H9 (cell line): Measurements from ENCODE around the gene ZNF280C. TPM values are rescaled to one million over a fixed set of nuclear protein-coding genes. Genes with fewer than 3 reads are reported as not detected.

ENCODE experiments used
- DNase-seq: peaks from one replicate; pipeline ENCODE4 v3.0.0-alpha.2; 2017
- H2AFZ ChIP-seq: one replicate; pipeline ENCODE4 v1.6.1; 2013; ENCODE audit warnings: mild to moderate bottlenecking, low read length, control low read depth, moderate library complexity
- H2AK5ac ChIP-seq: 2 replicates; pipeline ENCODE4 v1.6.1; 2013; ENCODE audit warnings: low read length, control low read depth, mixed read lengths; ENCODE audit not compliant: insufficient read length
- H2BK120ac ChIP-seq: one replicate; pipeline ENCODE4 v1.6.1; 2013; ENCODE audit warnings: low read depth, mild to moderate bottlenecking, low read length, control low read depth, inconsistent platforms; ENCODE audit not compliant: poor library complexity, severe bottlenecking
- H2BK12ac ChIP-seq: 2 replicates; pipeline ENCODE4 v1.6.1; 2013; ENCODE audit warnings: low read length, control low read depth, mixed read lengths, low read depth; ENCODE audit not compliant: insufficient read length
- H2BK15ac ChIP-seq: 2 replicates; pipeline ENCODE4 v1.6.1; 2013; ENCODE audit warnings: low read depth, low read length, control low read depth
- H2BK20ac ChIP-seq: one replicate; pipeline ENCODE4 v1.6.1; 2013; ENCODE audit warnings: low read depth, mild to moderate bottlenecking, low read length, control low read depth, inconsistent platforms; ENCODE audit not compliant: poor library complexity, severe bottlenecking
- H2BK5ac ChIP-seq: 2 replicates; pipeline ENCODE4 v1.6.1; 2013; ENCODE audit warnings: low read length, control low read depth, mixed read lengths; ENCODE audit not compliant: insufficient read length
- H3K14ac ChIP-seq: 2 replicates; pipeline ENCODE4 v1.6.1; 2013; ENCODE audit warnings: low read length, control low read depth; ENCODE audit not compliant: insufficient read depth
- H3K18ac ChIP-seq: 2 replicates; pipeline ENCODE4 v1.6.1; 2013; ENCODE audit warnings: low read depth, mild to moderate bottlenecking, mixed read lengths, low read length, control low read depth; ENCODE audit not compliant: insufficient read length
- H3K23ac ChIP-seq: 2 replicates; pipeline ENCODE4 v1.6.1; 2013; ENCODE audit warnings: low read length, control low read depth, mixed read lengths, low read depth; ENCODE audit not compliant: insufficient read length
- H3K23me2 ChIP-seq: 2 replicates; pipeline ENCODE4 v1.6.1; 2013; ENCODE audit warnings: low read depth, mild to moderate bottlenecking, mixed read lengths, low read length, control low read depth; ENCODE audit not compliant: insufficient read length, poor library complexity, severe bottlenecking
- H3K27ac ChIP-seq: 2 replicates; pipeline ENCODE4 v1.5.1; 2013; ENCODE audit warnings: low read length, control low read depth, mixed read lengths, low read depth; ENCODE audit not compliant: insufficient read length
- H3K27me3 ChIP-seq: 2 replicates; pipeline ENCODE4 v1.6.1; 2013; ENCODE audit warnings: low read length, control low read depth, inconsistent platforms; ENCODE audit not compliant: insufficient read depth
- H3K4ac ChIP-seq: 2 replicates; pipeline ENCODE4 v1.6.1; 2013; ENCODE audit warnings: low read depth, mild to moderate bottlenecking, control low read depth, inconsistent platforms, low read length, moderate library complexity
- H3K4me1 ChIP-seq: 2 replicates; pipeline ENCODE4 v1.6.1; 2013; ENCODE audit warnings: low read length, control low read depth, inconsistent platforms; ENCODE audit not compliant: insufficient read depth
- H3K4me2 ChIP-seq: 2 replicates; pipeline ENCODE4 v1.6.1; 2013; ENCODE audit warnings: low read length, control low read depth, mixed read lengths; ENCODE audit not compliant: insufficient read length, insufficient read depth
- H3K56ac ChIP-seq: 2 replicates; pipeline ENCODE4 v1.6.1; 2013; ENCODE audit warnings: low read depth, mild to moderate bottlenecking, mixed read lengths, low read length, control low read depth; ENCODE audit not compliant: insufficient read length
- H3K79me1 ChIP-seq: 2 replicates; pipeline ENCODE4 v1.6.1; 2013; ENCODE audit warnings: low read depth, mild to moderate bottlenecking, moderate library complexity, low read length, control low read depth, inconsistent platforms; ENCODE audit not compliant: insufficient read depth, poor library complexity, severe bottlenecking
- H3K79me2 ChIP-seq: 2 replicates; pipeline ENCODE4 v1.6.1; 2013; ENCODE audit warnings: low read length, control low read depth, inconsistent platforms; ENCODE audit not compliant: insufficient read depth
- H3K9ac ChIP-seq: 2 replicates; pipeline ENCODE4 v1.6.1; 2013; ENCODE audit warnings: low read length, control low read depth, mixed read lengths; ENCODE audit not compliant: insufficient read length; ENCODE audit errors: extremely low read depth
- H3K9me3 ChIP-seq: one replicate; pipeline ENCODE4 v1.6.1; 2013; ENCODE audit warnings: low read depth, low read length, inconsistent platforms; ENCODE audit not compliant: control insufficient read depth
- H3T11ph ChIP-seq: one replicate; pipeline ENCODE4 v1.6.1; 2013; ENCODE audit warnings: mild to moderate bottlenecking, low read length, control low read depth, inconsistent platforms
- H4K20me1 ChIP-seq: one replicate; pipeline ENCODE4 v1.6.1; 2013; ENCODE audit not compliant: control insufficient read depth, insufficient read length, insufficient read depth
- H4K5ac ChIP-seq: 2 replicates; pipeline ENCODE4 v1.6.1; 2013; ENCODE audit warnings: low read depth, mild to moderate bottlenecking, mixed read lengths, low read length, control low read depth; ENCODE audit not compliant: insufficient read length
- H4K8ac ChIP-seq: replicated peaks from 2 replicates; pipeline ENCODE4 v1.6.1; 2013; ENCODE audit warnings: low read length, control low read depth, mixed read lengths, low read depth; ENCODE audit not compliant: insufficient read length
- H4K91ac ChIP-seq: 2 replicates; pipeline ENCODE4 v1.6.1; 2013; ENCODE audit warnings: low read depth, mild to moderate bottlenecking, moderate library complexity, mixed read lengths, low read length, control low read depth; ENCODE audit not compliant: insufficient read length
- H3K27ac Mint-ChIP-seq, 3 experiments: 2 replicates in 2 of 3; 3 replicates in 1 of 3; pipeline ENCODE4 v1.8.0; 2020 to 2021; ENCODE audit warnings: mixed read lengths in 3 of 3, mild to moderate bottlenecking in 1 of 3, moderate library complexity in 1 of 3
- H3K27me3 Mint-ChIP-seq: 2 replicates; pipeline ENCODE4 v1.8.0; 2021; ENCODE audit warnings: low read depth, mild to moderate bottlenecking, moderate library complexity, mixed read lengths
- H3K36me3 Mint-ChIP-seq, 3 experiments: 2 replicates in 2 of 3; 3 replicates in 1 of 3; pipeline ENCODE4 v1.8.0; 2020 to 2021; ENCODE audit warnings: low read depth in 3 of 3, mixed read lengths in 3 of 3; ENCODE audit not compliant: insufficient read depth in 1 of 3
- H3K4me1 Mint-ChIP-seq, 2 experiments: 2 replicates each; pipeline ENCODE4 v1.8.0; 2020; ENCODE audit warnings: mixed read lengths in 2 of 2
- H3K4me3 Mint-ChIP-seq, 2 experiments: 2 replicates in 1 of 2; 3 replicates in 1 of 2; pipeline ENCODE4 v1.8.0; 2020 to 2021; ENCODE audit warnings: mild to moderate bottlenecking in 2 of 2, mixed read lengths in 2 of 2, moderate library complexity in 1 of 2
- H3K9me3 Mint-ChIP-seq, 2 experiments: 2 replicates in 1 of 2; 3 replicates in 1 of 2; pipeline ENCODE4 v1.8.0; 2020; ENCODE audit warnings: mild to moderate bottlenecking in 2 of 2, mixed read lengths in 2 of 2, moderate library complexity in 1 of 2
- CTCF ChIP-seq: fragments of 200-600 bp; sonication (generic); conservative IDR thresholded peaks from 3 replicates; pipeline ENCODE4 v1.8.0; 2021; ENCODE audit warnings: antibody characterized with exemption, mild to moderate bottlenecking
- WGBS: extraction: QIAGEN DNeasy Blood & Tissue Kit; methylation state at CpG from one replicate; pipeline ENCODE4 v1.1.7; 2013; ENCODE audit warnings: missing lambda C conversion rate, low lambda C conversion rate, mixed read lengths; ENCODE audit not compliant: insufficient read length; ENCODE audit errors: extremely low coverage; 5-methylcytosine and 5-hydroxymethylcytosine counted together
- total RNA-seq: library from RNA; stranded (reverse); gene quantifications from 2 replicates; pipeline ENCODE4 v1.2.1, GENCODE V29; 2021

Gene ZNF280C
- total RNA-seq, 1 experiment from 2014 or later: 6.6 TPM

DNA sequence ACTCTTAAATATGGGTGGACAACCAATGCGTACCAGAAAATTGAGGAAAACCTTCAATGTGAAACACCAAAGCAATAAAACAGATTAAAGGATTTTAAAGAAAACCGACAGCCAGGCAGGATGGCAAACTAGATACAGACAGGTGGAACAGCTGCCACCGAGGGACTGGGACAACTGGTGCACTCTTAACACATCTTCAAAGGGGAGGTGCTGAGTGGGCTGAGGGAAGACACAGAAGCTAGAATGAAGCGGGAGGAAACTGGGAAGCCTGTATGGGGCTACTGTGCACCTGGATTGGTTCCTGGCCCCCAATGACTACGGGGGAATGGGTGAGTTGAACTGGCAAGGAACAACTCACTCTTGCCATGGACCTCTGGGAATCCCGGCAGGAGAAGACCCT is 20.7 kb downstream of the ZNF280C start:
- Mint-ChIP-seq H3K27ac (0 out of 7 replicates have a peak overlapping the region, but pooled peaks of 1 of the 3 experiments have one; percentile 31), H3K9me3 (peaks cover 0 to 42% of the 10 kb centered on the region in 2 experiments; a peak in 2 of 5 replicates), H3K36me3 (peaks cover 26 to 60% (median 45%) of the 10 kb centered on the region in 3 experiments; a peak in 6 of 7 replicates), H3K4me1 (peaks cover 2 to 10% of the 10 kb centered on the region in 2 experiments; a peak in 1 of 4 replicates), H3K4me3 (no peak overlapping the region), H3K27me3 (no peaks in the 10 kb centered on the region)
- Histone ChIP-seq H3K23ac (no peak overlapping the region), H3K14ac (no peak overlapping the region), H4K20me1 (no peaks in the 10 kb centered on the region), H3K4me2 (no peak overlapping the region), H2BK20ac (no peak overlapping the region), H3K27me3 (no peaks in the 10 kb centered on the region), H4K91ac (no peak overlapping the region), H3K23me2 (no peaks in the 10 kb centered on the region), H4K5ac (no peak overlapping the region), H3K79me1 (no peaks in the 10 kb centered on the region), H3K56ac (no peak overlapping the region), H3T11ph (no peak overlapping the region), H2BK15ac (no peak overlapping the region), H2BK5ac (no peak overlapping the region), H3K27ac (no peak overlapping the region), H4K8ac (no peak overlapping the region), H3K9ac (no peak overlapping the region), H2AK5ac (no peak overlapping the region), H3K4me1 (no peaks in the 10 kb centered on the region), H3K79me2 (no peaks in the 10 kb centered on the region), H3K4ac (no peak overlapping the region), H3K18ac (no peak overlapping the region), H2AFZ (no peak overlapping the region), H2BK12ac (no peak overlapping the region), H2BK120ac (no peak overlapping the region), H3K9me3 (no peaks in the 10 kb centered on the region)
- TF ChIP-seq CTCF: no peak
- DNase-seq: no peak
- no CpG with 5 or more reads among the region's 6 CpGs for WGBS
